GM10248 (cell line): ENCODE results near the gene PCP4.

ENCODE experiments used
- CTCF ChIA-PET: fragments of 300-600 bp; sonication (Branson Sonifier 250); formaldehyde crosslinking; extraction: SDS; loops from one replicate; lab custom pipeline; 2021; ENCODE audit warnings: antibody characterized with exemption; lab: Yijun Ruan, JAX
- POLR2A ChIA-PET: fragments of 350-650 bp; sonication (Branson Sonifier 250); formaldehyde crosslinking; extraction: SDS; loops from one replicate; lab custom pipeline; 2020; ENCODE audit warnings: antibody characterized with exemption; lab: Yijun Ruan, JAX
- DNase-seq: peaks from one replicate; pipeline ENCODE4 v3.0.0; 2012; ENCODE audit errors: extremely low spot score
- CTCF ChIP-seq: IDR thresholded peaks from 2 replicates; pipeline ENCODE4 v1.5.1; 2012; ENCODE audit warnings: mild to moderate bottlenecking, low read depth; ENCODE audit errors: extremely low read depth, missing control alignments, control extremely low read depth

PCP4 gene

GRCh38 chr21:39946199-39946598 is 79.0 kb downstream of the PCP4 start:
- POLR2A ChIA-PET, result no interaction called here
- no peak for DNase-seq

GRCh38 chr21:39947031-39947430 is 79.8 kb downstream of the PCP4 start:
- TF ChIP-seq CTCF, result no peak
- ChIA-PET CTCF (interaction anchor here (1.2 kb wide), 1 partner anchor 66 kb away, joined by 3 read pairs; no protein-coding TSS in a partner anchor), POLR2A (no interaction called here)
- DNase-seq, result no peak

More at GRCh38 chr21:39946199-39946598, 79.0 kb downstream of the PCP4 start:
- no peak for TF ChIP-seq CTCF
- CTCF ChIA-PET, result no interaction called here

- CTCF ChIA-PET, result interaction anchor here (1.2 kb wide), 1 partner anchor 14 kb away, joined by 3 read pairs; no protein-coding TSS in a partner anchor
- no peak for TF ChIP-seq CTCF
Observed at GRCh38 chr21:39951183-39952101, 84.2 kb downstream of the PCP4 start.

GRCh38 chr21:39952265-39952664 is 85.0 kb downstream of the PCP4 start:
- CTCF ChIA-PET, result no interaction called here
- no peak for TF ChIP-seq CTCF
- POLR2A ChIA-PET, result no interaction called here
- DNase-seq, result no peak

More at GRCh38 chr21:39951183-39952101, 84.2 kb downstream of the PCP4 start:
- POLR2A ChIA-PET, result no interaction called here
- DNase-seq, result no peak

- CTCF ChIA-PET, result interaction anchor here (1.1 kb wide), 1 partner anchor 41 kb away, joined by 3 read pairs; no protein-coding TSS in a partner anchor
- POLR2A ChIA-PET, result no interaction called here
- TF ChIP-seq CTCF, result no peak
- DNase-seq, result no peak
Observed at GRCh38 chr21:39954570-39954969, 87.3 kb downstream of the PCP4 start.

GRCh38 chr21:39955326-39955725 is 88.1 kb downstream of the PCP4 start:
- DNase-seq, result no peak
- no peak for TF ChIP-seq CTCF
- CTCF ChIA-PET, result interaction anchor here (0.8 to 1.1 kb wide), 2 partner anchors 17 to 40 kb away, joined by 3 read pairs; no protein-coding TSS in a partner anchor
- POLR2A ChIA-PET, result no interaction called here
